LNCaP clone FGC (cell line): ENCODE data around the gene C20orf141.

ENCODE experiments used
- DNase-seq: peaks from one replicate; pipeline ENCODE4 v3.0.0-alpha.2; 2011; ENCODE audit warnings: low read depth
- H3K4me3 ChIP-seq: 2 replicates; pipeline ENCODE4 v1.5.1; 2011; ENCODE audit warnings: mild to moderate bottlenecking, low read depth, low read length, control low read depth
- TF ChIP-seq, protein P1 (sequence below): IDR thresholded peaks from 2 replicates; pipeline ENCODE4 v1.5.1; 2012; ENCODE audit warnings: mild to moderate bottlenecking; ENCODE audit not compliant: control insufficient read depth, insufficient read depth; ENCODE audit errors: extremely low read depth

Gene C20orf141

GRCh38 chr20:2778602-2779321, 36.0 kb upstream of the C20orf141 start:
- no peak overlapping the region for H3K4me3 ChIP-seq
- DNase-seq, result no peak
- TF ChIP-seq, protein P1, sequence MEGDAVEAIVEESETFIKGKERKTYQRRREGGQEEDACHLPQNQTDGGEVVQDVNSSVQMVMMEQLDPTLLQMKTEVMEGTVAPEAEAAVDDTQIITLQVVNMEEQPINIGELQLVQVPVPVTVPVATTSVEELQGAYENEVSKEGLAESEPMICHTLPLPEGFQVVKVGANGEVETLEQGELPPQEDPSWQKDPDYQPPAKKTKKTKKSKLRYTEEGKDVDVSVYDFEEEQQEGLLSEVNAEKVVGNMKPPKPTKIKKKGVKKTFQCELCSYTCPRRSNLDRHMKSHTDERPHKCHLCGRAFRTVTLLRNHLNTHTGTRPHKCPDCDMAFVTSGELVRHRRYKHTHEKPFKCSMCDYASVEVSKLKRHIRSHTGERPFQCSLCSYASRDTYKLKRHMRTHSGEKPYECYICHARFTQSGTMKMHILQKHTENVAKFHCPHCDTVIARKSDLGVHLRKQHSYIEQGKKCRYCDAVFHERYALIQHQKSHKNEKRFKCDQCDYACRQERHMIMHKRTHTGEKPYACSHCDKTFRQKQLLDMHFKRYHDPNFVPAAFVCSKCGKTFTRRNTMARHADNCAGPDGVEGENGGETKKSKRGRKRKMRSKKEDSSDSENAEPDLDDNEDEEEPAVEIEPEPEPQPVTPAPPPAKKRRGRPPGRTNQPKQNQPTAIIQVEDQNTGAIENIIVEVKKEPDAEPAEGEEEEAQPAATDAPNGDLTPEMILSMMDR, result no peak

DNA sequence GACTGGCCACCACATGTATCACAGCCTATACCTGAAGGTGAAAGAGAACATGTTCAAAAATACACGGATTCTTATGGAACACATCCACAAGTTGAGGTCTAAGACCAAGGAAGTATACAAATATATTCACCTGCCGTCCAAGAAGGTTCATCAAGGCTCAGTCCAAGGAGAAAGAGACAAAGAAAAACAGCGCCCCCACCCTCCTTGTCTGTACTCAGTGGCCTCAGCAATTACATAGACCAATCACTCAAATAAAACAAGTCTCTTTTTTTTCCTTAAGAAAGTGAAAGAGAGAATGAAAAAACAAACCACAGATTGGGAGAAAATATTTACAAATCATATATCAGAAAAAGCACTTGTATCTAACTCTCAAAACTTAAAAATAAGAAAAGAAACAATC, 33.8 kb upstream of the C20orf141 start:
- DNase-seq, result no peak
- H3K4me3 ChIP-seq, result no peak overlapping the region
- TF ChIP-seq, protein P1, result no peak

- TF ChIP-seq, protein P1, result no peak
- no peak for DNase-seq
Measured at GRCh38 chr20:2783908-2784566, 30.8 kb upstream of the C20orf141 start.

DNA sequence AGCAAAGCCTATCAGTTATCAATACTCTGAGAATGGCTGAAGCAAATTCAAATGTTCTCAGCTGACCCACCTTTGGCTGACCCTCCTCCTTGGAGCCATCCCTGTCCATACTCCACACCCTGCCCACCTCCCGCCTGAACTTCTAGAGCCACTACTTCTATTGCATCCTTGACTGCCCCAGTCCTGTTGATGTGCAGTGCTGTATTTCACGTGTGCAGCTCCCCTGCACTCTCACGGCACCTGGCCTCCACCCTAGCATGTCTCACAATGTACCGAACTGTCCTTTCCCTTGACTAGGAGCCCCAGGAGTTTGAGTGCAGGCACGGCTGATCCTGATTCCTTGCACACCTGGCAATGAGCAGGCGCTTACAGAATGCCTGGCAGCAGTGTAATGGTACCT, 21.3 kb upstream of the C20orf141 start:
- no peak for DNase-seq
- TF ChIP-seq, protein P1, result no peak
- no peak overlapping the region for H3K4me3 ChIP-seq

More at GRCh38 chr20:2783908-2784566, 30.8 kb upstream of the C20orf141 start:
- no peak overlapping the region for H3K4me3 ChIP-seq

DNA sequence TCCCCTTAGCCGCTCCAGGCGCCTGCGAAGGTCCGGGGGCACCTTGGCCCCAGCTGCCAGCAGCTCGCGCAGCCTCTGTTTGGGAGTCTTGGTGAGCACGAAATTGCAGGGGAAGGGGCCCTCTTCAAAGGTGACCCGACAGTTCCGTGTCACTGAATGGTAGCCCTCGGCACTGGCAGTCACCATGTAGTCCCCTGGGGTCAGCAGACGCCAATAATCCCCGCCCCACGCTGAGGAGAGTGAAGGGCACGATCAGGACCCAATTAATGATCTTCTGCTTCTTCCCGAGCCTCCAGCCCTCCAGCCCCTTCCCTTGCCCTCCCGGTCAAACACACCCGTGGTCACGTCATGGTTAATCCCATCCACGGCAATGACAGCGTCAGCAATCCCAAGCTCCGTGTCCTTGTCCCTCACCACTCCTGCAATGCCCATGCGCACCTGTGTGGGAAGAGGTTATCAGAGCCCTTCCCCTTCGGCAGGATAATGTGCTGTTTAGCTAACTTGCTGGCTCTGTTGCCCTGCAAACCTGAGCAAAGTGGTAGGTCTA, 20.5 kb upstream of the C20orf141 start:
- TF ChIP-seq, protein P1, result no peak
- H3K4me3 ChIP-seq, result no peak overlapping the region
- no peak for DNase-seq

GRCh38 chr20:2794866-2795447, 19.8 kb upstream of the C20orf141 start:
- TF ChIP-seq, protein P1, result no peak
- H3K4me3 ChIP-seq, result no peak overlapping the region
- no peak for DNase-seq
